ENCODE data around the gene FHL3.
"Not testable (repeated sequence)": the region's sequence is repeated elsewhere in the genome, so short reads cannot be mapped to it uniquely, and the experiment has no call there.

The FHL3 gene

DNA sequence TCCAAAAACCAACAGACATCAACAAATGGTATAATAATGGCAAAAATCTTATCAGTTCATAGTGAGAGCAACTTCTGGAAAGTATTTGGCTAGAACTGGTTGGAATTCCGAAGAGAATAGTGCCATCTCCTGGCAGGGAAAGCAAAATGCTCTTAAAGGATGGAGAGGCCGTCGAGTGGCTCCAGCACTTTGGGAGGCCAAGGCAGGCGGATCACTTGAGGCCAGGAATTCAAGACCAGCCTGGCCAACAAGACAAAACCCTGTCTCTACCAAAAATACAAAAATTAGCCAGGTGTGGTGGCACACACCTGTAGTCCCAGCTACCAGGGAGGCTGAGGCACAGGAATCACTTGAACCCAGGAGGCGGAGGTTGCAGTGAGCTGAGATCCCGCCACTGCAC is 30.2 kb downstream of the FHL3 start:
- not testable (repeated sequence) for H3K27ac ChIP-seq; H3K9me3 ChIP-seq; H3K4me3 ChIP-seq (ENCODE audit: low read depth in 1 of 2, low read length in 1 of 2); H3K27me3 ChIP-seq; H3K4me1 ChIP-seq (ENCODE audit: control insufficient read depth in 1 of 2, insufficient read depth in 1 of 2, low read depth in 1 of 2, low read length in 1 of 2)
- TF ChIP-seq, protein P1, sequence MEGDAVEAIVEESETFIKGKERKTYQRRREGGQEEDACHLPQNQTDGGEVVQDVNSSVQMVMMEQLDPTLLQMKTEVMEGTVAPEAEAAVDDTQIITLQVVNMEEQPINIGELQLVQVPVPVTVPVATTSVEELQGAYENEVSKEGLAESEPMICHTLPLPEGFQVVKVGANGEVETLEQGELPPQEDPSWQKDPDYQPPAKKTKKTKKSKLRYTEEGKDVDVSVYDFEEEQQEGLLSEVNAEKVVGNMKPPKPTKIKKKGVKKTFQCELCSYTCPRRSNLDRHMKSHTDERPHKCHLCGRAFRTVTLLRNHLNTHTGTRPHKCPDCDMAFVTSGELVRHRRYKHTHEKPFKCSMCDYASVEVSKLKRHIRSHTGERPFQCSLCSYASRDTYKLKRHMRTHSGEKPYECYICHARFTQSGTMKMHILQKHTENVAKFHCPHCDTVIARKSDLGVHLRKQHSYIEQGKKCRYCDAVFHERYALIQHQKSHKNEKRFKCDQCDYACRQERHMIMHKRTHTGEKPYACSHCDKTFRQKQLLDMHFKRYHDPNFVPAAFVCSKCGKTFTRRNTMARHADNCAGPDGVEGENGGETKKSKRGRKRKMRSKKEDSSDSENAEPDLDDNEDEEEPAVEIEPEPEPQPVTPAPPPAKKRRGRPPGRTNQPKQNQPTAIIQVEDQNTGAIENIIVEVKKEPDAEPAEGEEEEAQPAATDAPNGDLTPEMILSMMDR (IDR thresholded peaks at IDR 0.05): peak; percentile 40
- H3K36me3 ChIP-seq: peaks cover 57% of the 10 kb centered on the region

DNA sequence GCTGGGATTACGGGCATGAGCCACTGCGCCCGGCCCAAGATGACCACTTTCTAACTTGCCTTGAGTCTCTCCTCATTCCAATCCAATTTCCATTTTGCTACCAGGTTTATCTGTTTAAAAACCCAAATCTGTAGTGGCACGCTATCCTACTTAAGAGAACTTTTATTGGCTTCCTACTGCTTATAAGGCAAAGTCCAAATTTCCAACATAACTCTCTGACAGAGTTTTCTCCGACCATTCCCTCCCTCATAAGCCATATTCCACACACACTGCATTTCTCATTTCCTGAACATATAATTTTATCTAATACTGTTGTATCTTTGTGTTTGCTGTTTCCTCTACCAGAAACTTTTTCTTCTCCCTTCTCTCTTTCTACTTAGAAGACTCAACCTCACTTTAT is 30.7 kb downstream of the FHL3 start:
- H3K27ac ChIP-seq: no peak overlapping the region
- H3K36me3 ChIP-seq: peaks cover 56% of the 10 kb centered on the region
- no peaks in the 10 kb centered on the region for H3K4me1 ChIP-seq (ENCODE audit: control insufficient read depth in 1 of 2, insufficient read depth in 1 of 2, low read depth in 1 of 2, low read length in 1 of 2)
- no peak overlapping the region for H3K4me3 ChIP-seq (ENCODE audit: low read depth in 1 of 2, low read length in 1 of 2)
- H3K9me3 ChIP-seq: no peaks in the 10 kb centered on the region
- TF ChIP-seq, protein P1 (IDR thresholded peaks at IDR 0.05): no peak
- no peaks in the 10 kb centered on the region for H3K27me3 ChIP-seq

DNA sequence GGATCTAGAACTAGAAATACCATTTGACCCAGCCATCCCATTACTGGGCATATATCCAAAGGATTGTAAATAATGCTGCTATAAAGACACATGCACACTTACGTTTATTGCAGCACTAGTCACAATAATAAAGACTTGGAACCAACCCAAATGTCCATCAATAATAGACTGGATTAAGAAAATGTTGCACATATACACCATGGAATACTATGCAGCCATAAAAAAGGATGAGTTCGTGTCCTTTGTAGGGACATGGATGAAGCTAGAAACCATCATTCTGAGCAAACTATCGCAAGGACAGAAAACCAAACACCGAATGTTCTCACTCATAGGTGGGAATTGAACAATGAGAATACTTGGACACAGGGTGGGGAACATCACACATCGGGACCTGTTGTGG is 31.6 kb downstream of the FHL3 start:
- not testable (repeated sequence) for H3K27ac ChIP-seq; H3K9me3 ChIP-seq; H3K27me3 ChIP-seq; H3K4me3 ChIP-seq (ENCODE audit: low read depth in 1 of 2, low read length in 1 of 2); H3K4me1 ChIP-seq (ENCODE audit: control insufficient read depth in 1 of 2, insufficient read depth in 1 of 2, low read depth in 1 of 2, low read length in 1 of 2)
- peaks cover 56% of the 10 kb centered on the region for H3K36me3 ChIP-seq

DNA sequence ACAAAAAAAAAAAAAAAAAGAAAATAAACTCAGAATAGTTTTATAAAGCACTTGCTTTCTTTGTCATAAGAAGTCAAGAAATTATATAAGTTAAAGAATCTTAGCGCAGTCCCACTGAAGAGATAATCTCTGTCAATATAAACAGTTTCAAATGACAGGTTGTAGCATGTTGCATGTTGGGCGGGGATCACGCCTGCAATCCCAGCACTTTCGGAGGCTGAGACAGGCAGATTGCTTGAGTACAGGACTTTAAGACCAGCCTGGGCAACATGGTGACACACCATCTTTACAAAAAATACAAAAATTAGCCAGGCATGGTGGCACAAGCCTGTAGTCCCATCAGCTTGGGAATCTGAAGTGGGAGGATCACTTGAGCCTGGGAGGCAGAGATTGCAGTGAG is 40.0 kb downstream of the FHL3 start:
- H3K27me3 ChIP-seq: no peaks in the 10 kb centered on the region
- TF ChIP-seq, protein P1 (IDR thresholded peaks at IDR 0.05): no peak
- peaks cover 59% of the 10 kb centered on the region for H3K36me3 ChIP-seq
- H3K27ac ChIP-seq: no peak overlapping the region
- no peak overlapping the region for H3K4me3 ChIP-seq (ENCODE audit: low read depth in 1 of 2, low read length in 1 of 2)
- H3K9me3 ChIP-seq: no peaks in the 10 kb centered on the region
- no peaks in the 10 kb centered on the region for H3K4me1 ChIP-seq (ENCODE audit: control insufficient read depth in 1 of 2, insufficient read depth in 1 of 2, low read depth in 1 of 2, low read length in 1 of 2)

DNA sequence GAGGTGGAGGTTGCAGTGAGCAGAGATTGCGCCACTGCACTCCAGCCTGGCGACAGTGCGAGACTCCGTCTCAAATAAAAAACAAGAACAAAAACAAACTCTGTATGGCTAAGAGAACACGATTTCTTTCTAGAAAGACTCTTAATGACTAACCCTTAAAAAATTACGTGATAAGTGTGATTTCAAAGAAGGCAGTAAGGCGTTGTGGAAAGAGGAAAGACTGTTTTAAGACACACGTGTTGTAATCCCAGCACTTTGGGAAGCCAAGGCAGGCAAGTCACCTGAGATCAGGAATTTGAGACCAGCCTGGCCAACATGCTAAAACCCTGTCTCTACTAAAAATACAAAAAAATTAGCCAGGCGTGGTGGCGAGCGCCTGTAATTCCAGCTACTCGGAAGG is 41.2 kb downstream of the FHL3 start:
- H3K27me3 ChIP-seq; H3K27ac ChIP-seq; H3K4me3 ChIP-seq (ENCODE audit: low read depth in 1 of 2, low read length in 1 of 2); H3K4me1 ChIP-seq (ENCODE audit: control insufficient read depth in 1 of 2, insufficient read depth in 1 of 2, low read depth in 1 of 2, low read length in 1 of 2); H3K9me3 ChIP-seq: not testable (repeated sequence)
- H3K36me3 ChIP-seq: peaks cover 61% of the 10 kb centered on the region

DNA sequence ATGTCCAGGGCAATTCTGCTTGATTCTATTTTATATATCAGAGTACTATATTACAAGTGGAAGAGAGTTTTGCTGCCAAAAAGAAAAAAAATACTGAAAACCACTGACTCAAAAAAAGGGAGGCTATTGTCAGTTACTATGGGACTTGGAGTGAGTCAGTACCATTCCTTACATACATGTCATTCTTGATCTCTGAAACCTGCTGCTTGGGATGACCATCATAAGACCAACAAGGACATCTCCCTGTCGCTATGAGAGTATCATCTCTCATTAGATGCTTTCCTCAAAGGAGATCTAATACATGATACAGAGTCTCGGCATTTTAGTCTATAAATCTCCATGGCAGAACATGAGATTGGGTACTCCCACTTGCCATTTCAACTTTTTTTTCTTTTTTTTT is 46.6 kb downstream of the FHL3 start:
- TF ChIP-seq, protein P1 (IDR thresholded peaks at IDR 0.05): no peak
- no peaks in the 10 kb centered on the region for H3K9me3 ChIP-seq
- peaks cover 53% of the 10 kb centered on the region for H3K36me3 ChIP-seq
- H3K27me3 ChIP-seq: no peaks in the 10 kb centered on the region
- no peak overlapping the region for H3K4me3 ChIP-seq (ENCODE audit: low read depth in 1 of 2, low read length in 1 of 2)
- no peak overlapping the region for H3K27ac ChIP-seq
- no peaks in the 10 kb centered on the region for H3K4me1 ChIP-seq (ENCODE audit: control insufficient read depth in 1 of 2, insufficient read depth in 1 of 2, low read depth in 1 of 2, low read length in 1 of 2)

DNA sequence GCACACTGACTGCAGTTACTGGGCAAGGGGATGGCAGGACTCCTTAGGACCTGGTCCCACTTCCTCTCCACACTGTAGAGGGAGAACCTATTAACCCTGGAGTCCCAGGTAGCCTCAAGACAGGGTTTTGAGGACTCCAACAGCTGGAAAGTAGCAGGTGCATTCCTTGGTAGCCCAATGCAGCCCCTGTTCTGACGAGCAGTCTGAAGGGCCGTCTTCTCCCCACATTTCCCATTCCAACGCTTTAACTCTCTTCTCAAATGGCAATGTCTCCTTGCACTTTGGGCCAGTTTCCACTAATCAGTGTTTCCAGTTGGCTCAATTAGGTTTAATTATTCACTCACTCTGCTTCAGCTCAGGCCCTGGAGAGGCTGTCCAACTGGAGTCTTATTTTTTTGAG is 49.6 kb downstream of the FHL3 start:
- H3K27ac ChIP-seq: no peak overlapping the region
- H3K36me3 ChIP-seq: peaks cover 45% of the 10 kb centered on the region
- TF ChIP-seq, protein P1 (IDR thresholded peaks at IDR 0.05): no peak
- H3K27me3 ChIP-seq: no peaks in the 10 kb centered on the region
- H3K4me3 ChIP-seq (ENCODE audit: low read depth in 1 of 2, low read length in 1 of 2): no peak overlapping the region
- H3K4me1 ChIP-seq (ENCODE audit: control insufficient read depth in 1 of 2, insufficient read depth in 1 of 2, low read depth in 1 of 2, low read length in 1 of 2): no peaks in the 10 kb centered on the region
- H3K9me3 ChIP-seq: no peaks in the 10 kb centered on the region

Data from neutrophil (primary cell).